ENCODE data around the gene COPG2. TPM values are rescaled to one million over a fixed set of nuclear protein-coding genes. Genes with fewer than 3 reads are reported as not detected.

COPG2 gene
- total and polyA plus RNA-seq, 2 experiments from 2014 or later = 4.9 to 66.3 TPM

DNA sequence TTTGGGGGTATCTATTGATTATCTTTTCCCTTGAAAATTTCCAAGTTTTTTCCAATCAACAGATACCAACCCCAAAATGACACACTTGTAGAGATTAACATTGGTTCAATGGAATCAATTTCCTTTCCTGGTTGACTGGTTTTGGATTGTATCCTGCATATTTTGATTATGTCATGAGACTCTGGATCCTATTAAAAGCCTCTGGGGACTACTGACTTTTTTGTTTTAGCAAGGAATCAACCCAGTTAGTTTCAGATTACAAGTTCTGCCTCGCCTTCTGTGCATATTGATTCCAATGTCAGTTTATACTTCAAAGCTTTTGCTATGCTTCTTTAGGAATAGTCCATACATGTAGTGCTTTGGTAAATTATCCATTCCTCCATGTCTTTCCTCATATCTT, 29.2 kb downstream of the COPG2 start (continued):
- TF ChIP-seq, protein P1, sequence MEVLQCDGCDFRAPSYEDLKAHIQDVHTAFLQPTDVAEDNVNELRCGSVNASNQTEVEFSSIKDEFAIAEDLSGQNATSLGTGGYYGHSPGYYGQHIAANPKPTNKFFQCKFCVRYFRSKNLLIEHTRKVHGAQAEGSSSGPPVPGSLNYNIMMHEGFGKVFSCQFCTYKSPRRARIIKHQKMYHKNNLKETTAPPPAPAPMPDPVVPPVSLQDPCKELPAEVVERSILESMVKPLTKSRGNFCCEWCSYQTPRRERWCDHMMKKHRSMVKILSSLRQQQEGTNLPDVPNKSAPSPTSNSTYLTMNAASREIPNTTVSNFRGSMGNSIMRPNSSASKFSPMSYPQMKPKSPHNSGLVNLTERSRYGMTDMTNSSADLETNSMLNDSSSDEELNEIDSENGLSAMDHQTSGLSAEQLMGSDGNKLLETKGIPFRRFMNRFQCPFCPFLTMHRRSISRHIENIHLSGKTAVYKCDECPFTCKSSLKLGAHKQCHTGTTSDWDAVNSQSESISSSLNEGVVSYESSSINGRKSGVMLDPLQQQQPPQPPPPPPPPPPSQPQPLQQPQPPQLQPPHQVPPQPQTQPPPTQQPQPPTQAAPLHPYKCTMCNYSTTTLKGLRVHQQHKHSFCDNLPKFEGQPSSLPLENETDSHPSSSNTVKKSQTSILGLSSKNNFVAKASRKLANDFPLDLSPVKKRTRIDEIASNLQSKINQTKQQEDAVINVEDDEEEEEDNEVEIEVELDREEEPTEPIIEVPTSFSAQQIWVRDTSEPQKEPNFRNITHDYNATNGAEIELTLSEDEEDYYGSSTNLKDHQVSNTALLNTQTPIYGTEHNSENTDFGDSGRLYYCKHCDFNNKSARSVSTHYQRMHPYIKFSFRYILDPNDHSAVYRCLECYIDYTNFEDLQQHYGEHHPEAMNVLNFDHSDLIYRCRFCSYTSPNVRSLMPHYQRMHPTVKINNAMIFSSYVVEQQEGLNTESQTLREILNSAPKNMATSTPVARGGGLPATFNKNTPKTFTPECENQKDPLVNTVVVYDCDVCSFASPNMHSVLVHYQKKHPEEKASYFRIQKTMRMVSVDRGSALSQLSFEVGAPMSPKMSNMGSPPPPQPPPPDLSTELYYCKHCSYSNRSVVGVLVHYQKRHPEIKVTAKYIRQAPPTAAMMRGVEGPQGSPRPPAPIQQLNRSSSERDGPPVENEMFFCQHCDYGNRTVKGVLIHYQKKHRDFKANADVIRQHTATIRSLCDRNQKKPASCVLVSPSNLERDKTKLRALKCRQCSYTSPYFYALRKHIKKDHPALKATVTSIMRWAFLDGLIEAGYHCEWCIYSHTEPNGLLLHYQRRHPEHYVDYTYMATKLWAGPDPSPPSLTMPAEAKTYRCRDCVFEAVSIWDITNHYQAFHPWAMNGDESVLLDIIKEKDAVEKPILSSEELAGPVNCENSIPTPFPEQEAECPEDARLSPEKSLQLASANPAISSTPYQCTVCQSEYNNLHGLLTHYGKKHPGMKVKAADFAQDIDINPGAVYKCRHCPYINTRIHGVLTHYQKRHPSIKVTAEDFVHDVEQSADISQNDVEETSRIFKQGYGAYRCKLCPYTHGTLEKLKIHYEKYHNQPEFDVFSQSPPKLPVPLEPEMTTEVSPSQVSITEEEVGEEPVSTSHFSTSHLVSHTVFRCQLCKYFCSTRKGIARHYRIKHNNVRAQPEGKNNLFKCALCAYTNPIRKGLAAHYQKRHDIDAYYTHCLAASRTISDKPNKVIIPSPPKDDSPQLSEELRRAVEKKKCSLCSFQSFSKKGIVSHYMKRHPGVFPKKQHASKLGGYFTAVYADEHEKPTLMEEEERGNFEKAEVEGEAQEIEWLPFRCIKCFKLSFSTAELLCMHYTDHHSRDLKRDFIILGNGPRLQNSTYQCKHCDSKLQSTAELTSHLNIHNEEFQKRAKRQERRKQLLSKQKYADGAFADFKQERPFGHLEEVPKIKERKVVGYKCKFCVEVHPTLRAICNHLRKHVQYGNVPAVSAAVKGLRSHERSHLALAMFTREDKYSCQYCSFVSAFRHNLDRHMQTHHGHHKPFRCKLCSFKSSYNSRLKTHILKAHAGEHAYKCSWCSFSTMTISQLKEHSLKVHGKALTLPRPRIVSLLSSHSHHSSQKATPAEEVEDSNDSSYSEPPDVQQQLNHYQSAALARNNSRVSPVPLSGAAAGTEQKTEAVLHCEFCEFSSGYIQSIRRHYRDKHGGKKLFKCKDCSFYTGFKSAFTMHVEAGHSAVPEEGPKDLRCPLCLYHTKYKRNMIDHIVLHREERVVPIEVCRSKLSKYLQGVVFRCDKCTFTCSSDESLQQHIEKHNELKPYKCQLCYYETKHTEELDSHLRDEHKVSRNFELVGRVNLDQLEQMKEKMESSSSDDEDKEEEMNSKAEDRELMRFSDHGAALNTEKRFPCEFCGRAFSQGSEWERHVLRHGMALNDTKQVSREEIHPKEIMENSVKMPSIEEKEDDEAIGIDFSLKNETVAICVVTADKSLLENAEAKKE (CRISPR knock-in tag; IDR thresholded peaks at IDR 0.05) = no peak
- TF ChIP-seq CREB1 (CRISPR knock-in tag; IDR thresholded peaks at IDR 0.05; ENCODE audit: low read depth) (no peak), NANOG (IDR thresholded peaks at IDR 0.05; ENCODE audit: borderline replicate concordance) (no peak), ZNF114 (CRISPR knock-in tag; IDR thresholded peaks at IDR 0.05) (no peak), EZH2phosphoT487 (IDR thresholded peaks at IDR 0.05; ENCODE audit: unreplicated experiment) (no peak), POLR2AphosphoS5 (IDR thresholded peaks at IDR 0.05; ENCODE audit: low read depth) (no peak)
- TF ChIP-seq, protein P2, sequence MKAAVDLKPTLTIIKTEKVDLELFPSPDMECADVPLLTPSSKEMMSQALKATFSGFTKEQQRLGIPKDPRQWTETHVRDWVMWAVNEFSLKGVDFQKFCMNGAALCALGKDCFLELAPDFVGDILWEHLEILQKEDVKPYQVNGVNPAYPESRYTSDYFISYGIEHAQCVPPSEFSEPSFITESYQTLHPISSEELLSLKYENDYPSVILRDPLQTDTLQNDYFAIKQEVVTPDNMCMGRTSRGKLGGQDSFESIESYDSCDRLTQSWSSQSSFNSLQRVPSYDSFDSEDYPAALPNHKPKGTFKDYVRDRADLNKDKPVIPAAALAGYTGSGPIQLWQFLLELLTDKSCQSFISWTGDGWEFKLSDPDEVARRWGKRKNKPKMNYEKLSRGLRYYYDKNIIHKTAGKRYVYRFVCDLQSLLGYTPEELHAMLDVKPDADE (IDR thresholded peaks at IDR 0.05) = no peak
- TF ChIP-seq, protein P3, sequence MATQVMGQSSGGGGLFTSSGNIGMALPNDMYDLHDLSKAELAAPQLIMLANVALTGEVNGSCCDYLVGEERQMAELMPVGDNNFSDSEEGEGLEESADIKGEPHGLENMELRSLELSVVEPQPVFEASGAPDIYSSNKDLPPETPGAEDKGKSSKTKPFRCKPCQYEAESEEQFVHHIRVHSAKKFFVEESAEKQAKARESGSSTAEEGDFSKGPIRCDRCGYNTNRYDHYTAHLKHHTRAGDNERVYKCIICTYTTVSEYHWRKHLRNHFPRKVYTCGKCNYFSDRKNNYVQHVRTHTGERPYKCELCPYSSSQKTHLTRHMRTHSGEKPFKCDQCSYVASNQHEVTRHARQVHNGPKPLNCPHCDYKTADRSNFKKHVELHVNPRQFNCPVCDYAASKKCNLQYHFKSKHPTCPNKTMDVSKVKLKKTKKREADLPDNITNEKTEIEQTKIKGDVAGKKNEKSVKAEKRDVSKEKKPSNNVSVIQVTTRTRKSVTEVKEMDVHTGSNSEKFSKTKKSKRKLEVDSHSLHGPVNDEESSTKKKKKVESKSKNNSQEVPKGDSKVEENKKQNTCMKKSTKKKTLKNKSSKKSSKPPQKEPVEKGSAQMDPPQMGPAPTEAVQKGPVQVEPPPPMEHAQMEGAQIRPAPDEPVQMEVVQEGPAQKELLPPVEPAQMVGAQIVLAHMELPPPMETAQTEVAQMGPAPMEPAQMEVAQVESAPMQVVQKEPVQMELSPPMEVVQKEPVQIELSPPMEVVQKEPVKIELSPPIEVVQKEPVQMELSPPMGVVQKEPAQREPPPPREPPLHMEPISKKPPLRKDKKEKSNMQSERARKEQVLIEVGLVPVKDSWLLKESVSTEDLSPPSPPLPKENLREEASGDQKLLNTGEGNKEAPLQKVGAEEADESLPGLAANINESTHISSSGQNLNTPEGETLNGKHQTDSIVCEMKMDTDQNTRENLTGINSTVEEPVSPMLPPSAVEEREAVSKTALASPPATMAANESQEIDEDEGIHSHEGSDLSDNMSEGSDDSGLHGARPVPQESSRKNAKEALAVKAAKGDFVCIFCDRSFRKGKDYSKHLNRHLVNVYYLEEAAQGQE (IDR thresholded peaks at IDR 0.05; ENCODE audit: unreplicated experiment) = no peak
